MM.1S (cell line): Measurements from ENCODE around the gene MSLN.

ENCODE experiments used
- DNase-seq: peaks from one replicate; pipeline ENCODE4 v3.0.0-alpha.2; 2015
- H2AFZ ChIP-seq: fragments of 300-600 bp; sonication (generic); 2 replicates; pipeline ENCODE4 v1.6.0; 2016; ENCODE audit warnings: antibody characterized with exemption, low read length
- H3F3A ChIP-seq: fragments of 300-600 bp; sonication (generic); 2 replicates; pipeline ENCODE4 v1.6.1; 2016; ENCODE audit warnings: mild to moderate bottlenecking, antibody characterized with exemption, low read length, moderate library complexity, mixed read lengths; ENCODE audit not compliant: insufficient read depth
- H3K27ac ChIP-seq: fragments of 300-600 bp; sonication (generic); 2 replicates; pipeline ENCODE4 v1.5.1; 2016; ENCODE audit warnings: mild to moderate bottlenecking, low read length
- H3K27me3 ChIP-seq: fragments of 300-600 bp; sonication (generic); replicated peaks from 2 replicates; pipeline ENCODE4 v1.6.0; 2016; ENCODE audit warnings: low read length; ENCODE audit not compliant: insufficient read depth
- H3K36me3 ChIP-seq: fragments of 300-600 bp; sonication (generic); replicated peaks from 2 replicates; pipeline ENCODE4 v1.6.1; 2016; ENCODE audit warnings: mild to moderate bottlenecking, low read length, mixed read lengths; ENCODE audit not compliant: insufficient read depth
- H3K4me1 ChIP-seq: fragments of 300-600 bp; sonication (generic); 2 replicates; pipeline ENCODE4 v1.6.1; 2016; ENCODE audit warnings: low read length, mixed read lengths
- H3K4me2 ChIP-seq: fragments of 300-600 bp; sonication (generic); 2 replicates; pipeline ENCODE4 v1.6.0; 2016; ENCODE audit warnings: low read depth, low read length
- H3K4me3 ChIP-seq: fragments of 300-600 bp; sonication (generic); 2 replicates; pipeline ENCODE4 v1.5.1; 2016; ENCODE audit warnings: low read length, mixed read lengths
- H3K79me2 ChIP-seq: fragments of 300-600 bp; sonication (generic); 2 replicates; pipeline ENCODE4 v1.6.1; 2016; ENCODE audit warnings: mixed run types, low read length, mixed read lengths
- H3K9ac ChIP-seq: fragments of 300-600 bp; sonication (generic); 2 replicates; pipeline ENCODE4 v1.6.1; 2016; ENCODE audit warnings: low read length, mixed read lengths
- H3K9me2 ChIP-seq: fragments of 300-600 bp; sonication (generic); replicated peaks from 2 replicates; pipeline ENCODE4 v1.6.1; 2016; ENCODE audit warnings: mild to moderate bottlenecking, low read length, mixed read lengths; ENCODE audit not compliant: insufficient read depth
- H3K9me3 ChIP-seq: fragments of 300-600 bp; sonication (generic); replicated peaks from 2 replicates; pipeline ENCODE4 v1.6.1; 2016; ENCODE audit warnings: mild to moderate bottlenecking, low read length, mixed read lengths; ENCODE audit not compliant: insufficient read depth
- H4K20me1 ChIP-seq: fragments of 300-600 bp; sonication (generic); 2 replicates; pipeline ENCODE4 v1.6.1; 2016; ENCODE audit warnings: mild to moderate bottlenecking, low read length, moderate library complexity, mixed read lengths; ENCODE audit not compliant: insufficient read depth
- EZH2 ChIP-seq: fragments of 300-600 bp; sonication (generic); optimal IDR thresholded peaks from 2 replicates; pipeline ENCODE3; 2017; ENCODE audit warnings: low read depth, mild to moderate bottlenecking, antibody characterized with exemption, low read length, mixed read lengths
- EZH2phosphoT487 ChIP-seq: fragments of 300-600 bp; sonication (generic); IDR thresholded peaks from 2 replicates; pipeline ENCODE4 v1.6.1; 2018; ENCODE audit warnings: antibody characterized with exemption, low read length
- TF ChIP-seq, protein P1 (sequence below): fragments of 300-600 bp; sonication (generic); IDR thresholded peaks from 2 replicates; pipeline ENCODE4 v1.5.1; 2016; ENCODE audit warnings: antibody characterized with exemption, low read length, mixed read lengths

The MSLN gene

DNA sequence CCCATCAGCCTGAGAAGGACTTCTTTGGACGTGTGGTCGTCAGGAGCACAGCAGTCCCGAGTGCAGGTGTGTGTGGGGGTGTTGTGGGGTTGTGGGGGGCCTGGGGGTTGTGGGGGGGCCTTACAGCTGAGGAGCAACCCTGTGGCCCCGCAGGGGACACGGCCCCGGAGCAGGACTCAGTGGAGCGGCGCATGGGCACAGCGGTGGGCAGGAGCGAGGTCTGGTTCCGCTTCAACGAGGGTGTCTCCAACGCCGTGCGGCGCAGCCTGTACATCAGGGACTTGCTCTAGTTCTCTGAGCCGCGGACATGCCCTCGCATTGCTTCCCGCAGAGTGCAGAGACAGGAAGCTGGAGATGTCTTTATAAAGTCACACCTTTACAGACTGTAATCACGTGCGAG is 37.2 kb downstream of the MSLN start:
- Histone ChIP-seq H3K4me1 (no peaks in the 10 kb centered on the region), H3K27me3 (peaks cover 12% of the 10 kb centered on the region; the same call in 1 of the 2 replicates), H3K79me2 (no peaks in the 10 kb centered on the region), H3K27ac (no peak overlapping the region), H3K36me3 (no peaks in the 10 kb centered on the region), H4K20me1 (no peaks in the 10 kb centered on the region), H3F3A (no peaks in the 10 kb centered on the region), H3K4me2 (no peak overlapping the region), H3K4me3 (no peak overlapping the region), H3K9ac (no peak overlapping the region), H3K9me3 (no peaks in the 10 kb centered on the region), H2AFZ (no peak overlapping the region), H3K9me2 (no peaks in the 10 kb centered on the region)
- DNase-seq, result no peak
- TF ChIP-seq EZH2phosphoT487, result no peak
- TF ChIP-seq, protein P1, sequence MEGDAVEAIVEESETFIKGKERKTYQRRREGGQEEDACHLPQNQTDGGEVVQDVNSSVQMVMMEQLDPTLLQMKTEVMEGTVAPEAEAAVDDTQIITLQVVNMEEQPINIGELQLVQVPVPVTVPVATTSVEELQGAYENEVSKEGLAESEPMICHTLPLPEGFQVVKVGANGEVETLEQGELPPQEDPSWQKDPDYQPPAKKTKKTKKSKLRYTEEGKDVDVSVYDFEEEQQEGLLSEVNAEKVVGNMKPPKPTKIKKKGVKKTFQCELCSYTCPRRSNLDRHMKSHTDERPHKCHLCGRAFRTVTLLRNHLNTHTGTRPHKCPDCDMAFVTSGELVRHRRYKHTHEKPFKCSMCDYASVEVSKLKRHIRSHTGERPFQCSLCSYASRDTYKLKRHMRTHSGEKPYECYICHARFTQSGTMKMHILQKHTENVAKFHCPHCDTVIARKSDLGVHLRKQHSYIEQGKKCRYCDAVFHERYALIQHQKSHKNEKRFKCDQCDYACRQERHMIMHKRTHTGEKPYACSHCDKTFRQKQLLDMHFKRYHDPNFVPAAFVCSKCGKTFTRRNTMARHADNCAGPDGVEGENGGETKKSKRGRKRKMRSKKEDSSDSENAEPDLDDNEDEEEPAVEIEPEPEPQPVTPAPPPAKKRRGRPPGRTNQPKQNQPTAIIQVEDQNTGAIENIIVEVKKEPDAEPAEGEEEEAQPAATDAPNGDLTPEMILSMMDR, result no peak
- no peak for TF ChIP-seq EZH2

DNA sequence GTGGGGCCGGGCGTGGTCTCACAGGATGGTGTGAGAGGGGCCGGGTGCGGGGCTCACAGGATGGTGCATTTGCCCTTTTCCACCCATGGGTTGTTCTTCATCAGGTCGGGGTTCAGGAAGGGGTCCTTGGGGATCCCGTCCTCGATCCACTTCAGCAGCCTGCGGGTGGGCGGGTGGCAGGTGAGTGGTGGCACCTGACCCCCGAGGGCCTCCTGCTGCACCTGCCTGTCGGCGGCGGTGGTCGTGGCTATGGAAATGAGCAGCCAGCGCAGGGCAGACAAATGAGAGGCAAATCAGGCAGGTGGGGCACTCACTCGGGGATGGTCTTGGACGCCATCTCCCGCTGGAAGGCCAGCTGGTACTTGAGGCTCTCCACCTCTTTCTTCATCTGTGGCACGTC is 38.1 kb downstream of the MSLN start:
- no peak overlapping the region for H3K4me3 ChIP-seq
- no peak overlapping the region for H2AFZ ChIP-seq
- no peaks in the 10 kb centered on the region for H3K36me3 ChIP-seq
- H3K9me2 ChIP-seq, result no peaks in the 10 kb centered on the region
- TF ChIP-seq, protein P1, result no peak
- no peak for TF ChIP-seq EZH2phosphoT487
- TF ChIP-seq EZH2, result no peak
- no peaks in the 10 kb centered on the region for H3K79me2 ChIP-seq
- no peaks in the 10 kb centered on the region for H4K20me1 ChIP-seq
- no peak overlapping the region for H3K27ac ChIP-seq
- H3K4me2 ChIP-seq, result no peak overlapping the region
- DNase-seq, result no peak
- H3K9ac ChIP-seq, result no peak overlapping the region
- H3F3A ChIP-seq, result no peaks in the 10 kb centered on the region
- H3K9me3 ChIP-seq, result no peaks in the 10 kb centered on the region
- H3K4me1 ChIP-seq, result no peaks in the 10 kb centered on the region
- peaks cover 12% of the 10 kb centered on the region; the same call in 1 of the 2 replicates for H3K27me3 ChIP-seq

DNA sequence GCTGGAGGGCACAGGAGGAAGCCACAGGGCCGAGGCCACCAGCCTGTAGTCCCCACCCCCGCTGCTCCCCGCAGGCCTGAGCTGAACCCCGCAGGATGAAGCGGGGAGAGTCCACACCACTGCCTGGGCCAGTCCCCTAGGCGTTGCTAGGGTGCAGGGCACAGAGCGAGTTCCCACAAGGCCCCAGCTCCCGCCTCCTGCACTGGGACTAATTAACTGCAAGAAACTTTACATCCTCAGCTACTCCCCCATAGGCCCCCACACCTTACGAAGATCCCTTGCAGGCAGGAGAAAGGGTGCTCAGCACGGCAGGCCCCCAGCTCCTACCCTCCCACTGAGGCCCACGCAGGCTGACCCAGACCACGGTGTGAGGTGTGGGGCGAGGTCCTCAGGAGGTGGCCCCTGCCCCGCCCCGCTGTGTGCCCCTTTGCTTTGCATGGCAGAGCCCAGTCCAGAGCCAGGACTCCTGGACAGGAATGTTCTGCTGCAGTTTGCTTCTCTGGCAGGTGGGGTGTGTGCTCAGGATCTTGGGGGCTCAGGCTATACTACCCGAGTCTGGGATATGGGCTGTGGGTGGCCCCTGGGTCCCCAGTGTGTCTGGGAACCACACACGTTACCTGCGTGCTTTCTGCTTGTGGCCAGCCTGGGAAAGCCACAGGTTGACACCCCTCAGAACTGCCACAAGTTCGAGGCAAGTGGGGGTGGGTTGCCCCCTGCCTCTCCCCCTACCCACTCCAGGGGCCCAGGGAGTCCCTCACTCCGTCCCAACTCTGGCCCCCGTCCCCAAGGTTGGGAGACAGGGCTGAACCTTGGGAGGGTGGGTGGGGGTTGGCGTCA is 38.8 kb downstream of the MSLN start:
- DNase-seq, result no peak

More for the DNA sequence above, 38.8 kb downstream of the MSLN start:
- H3K4me3 ChIP-seq, result no peak overlapping the region
- H3K27ac ChIP-seq, result no peak overlapping the region
- no peaks in the 10 kb centered on the region for H3K9me3 ChIP-seq
- H4K20me1 ChIP-seq, result no peaks in the 10 kb centered on the region
- no peak overlapping the region for H3K4me2 ChIP-seq
- TF ChIP-seq, protein P1, result no peak
- TF ChIP-seq EZH2phosphoT487, result no peak
- no peak for TF ChIP-seq EZH2
- H2AFZ ChIP-seq, result no peak overlapping the region
- H3K4me1 ChIP-seq, result no peaks in the 10 kb centered on the region
- H3K9me2 ChIP-seq, result no peaks in the 10 kb centered on the region
- no peaks in the 10 kb centered on the region for H3K79me2 ChIP-seq
- H3F3A ChIP-seq, result no peaks in the 10 kb centered on the region
- peaks cover 12% of the 10 kb centered on the region; the same call in 1 of the 2 replicates for H3K27me3 ChIP-seq
- no peak overlapping the region for H3K9ac ChIP-seq
- H3K36me3 ChIP-seq, result no peaks in the 10 kb centered on the region
